Gastrocnemius medialis (tissue), 4 donors: Measurements from ENCODE around the gene CHERP.

ENCODE experiments used
- CTCF ChIP-seq, 5 experiments: fragments of 450-650 bp in 3 of 5; fragments of 200-600 bp in 2 of 5; sonication (generic) in 2 of 5; IDR thresholded peaks in 4 of 5; conservative IDR thresholded peaks in 1 of 5; 1 replicate in 4 of 5; 2 replicates in 1 of 5; pipeline ENCODE4 v1.5.1; 2016 to 2019; ENCODE audit warnings: antibody characterized with exemption in 5 of 5, mild to moderate bottlenecking in 3 of 5, moderate library complexity in 3 of 5
- POLR2A ChIP-seq, 2 donors: fragments of 450-650 bp; IDR thresholded peaks; one replicate each; pipeline ENCODE4 v1.6.1; 2017; ENCODE audit warnings: antibody characterized with exemption in 2 of 2, mild to moderate bottlenecking in 2 of 2, moderate library complexity in 2 of 2

- TF ChIP-seq CTCF (IDR thresholded peaks at IDR 0.05 in 4 of 5, conservative IDR thresholded peaks at IDR 0.05 in 1 of 5) (no peak), POLR2A (IDR thresholded peaks at IDR 0.05) (no peak)
These were observed 5.1 kb downstream of the CHERP start for GRCh38 chr19:16537111-16537510.
